Loucy (cell line): Measurements from ENCODE around the gene VSIG8.

Source experiments
- CTCF ChIP-seq: fragments of 200-600 bp; sonication (generic); conservative IDR thresholded peaks from 2 replicates; pipeline ENCODE4 v1.5.1; 2014; ENCODE audit warnings: mild to moderate bottlenecking, antibody characterized with exemption, low read length
- EZH2phosphoT487 ChIP-seq: fragments of 200-600 bp; IDR thresholded peaks from 2 replicates; pipeline ENCODE4 v1.6.1; 2018; ENCODE audit warnings: antibody characterized with exemption, mild to moderate bottlenecking, moderate library complexity, borderline replicate concordance

- TF ChIP-seq CTCF (no peak), EZH2phosphoT487 (no peak)
Measured at GRCh38 chr1:159827549-159827948, 34.9 kb downstream of the VSIG8 start.
